Activated CD4-positive, CD25-positive, alpha-beta regulatory T cell (primary cell): ENCODE measurements around the gene PRRC2A.

Source experiments
- DNase-seq, 4 experiments: peaks; one replicate each; lab custom pipeline; 2025; lab: John Stamatoyannopoulos, UW

Gene PRRC2A

GRCh38 chr6:31626952-31627351 is 6.4 kb downstream of the PRRC2A start:
- no peak for DNase-seq

- DNase-seq, result no peak
These were observed 7.3 kb downstream of the PRRC2A start for GRCh38 chr6:31627690-31628287.

- no peak for DNase-seq
These were observed 8.5 kb downstream of the PRRC2A start for GRCh38 chr6:31629014-31629413.

GRCh38 chr6:31630177-31630934 is 9.8 kb downstream of the PRRC2A start:
- DNase-seq, result no peak

- no peak for DNase-seq
These were observed 10.7 kb downstream of the PRRC2A start for GRCh38 chr6:31631209-31631608.

GRCh38 chr6:31631681-31632278 is 11.3 kb downstream of the PRRC2A start:
- DNase-seq, result no peak

- no peak for DNase-seq
These were observed 11.9 kb downstream of the PRRC2A start for GRCh38 chr6:31632279-31632946.

GRCh38 chr6:31633447-31633846 is 12.9 kb downstream of the PRRC2A start:
- no peak for DNase-seq

- no peak for DNase-seq
These were observed 13.6 kb downstream of the PRRC2A start for GRCh38 chr6:31634131-31634530.

- no peak for DNase-seq
These were observed 14.6 kb downstream of the PRRC2A start for GRCh38 chr6:31634969-31635575.

- no peak for DNase-seq
These were observed 16.4 kb downstream of the PRRC2A start for GRCh38 chr6:31636698-31637596.

- no peak for DNase-seq
These were observed 18.5 kb downstream of the PRRC2A start for GRCh38 chr6:31639043-31639442.

GRCh38 chr6:31639449-31639861 is 18.9 kb downstream of the PRRC2A start:
- no peak for DNase-seq

GRCh38 chr6:31640612-31641011 is 20.1 kb downstream of the PRRC2A start:
- no peak for DNase-seq

- no peak for DNase-seq
These were observed 20.9 kb downstream of the PRRC2A start for GRCh38 chr6:31641370-31641769.

GRCh38 chr6:31642798-31643570 is 22.5 kb downstream of the PRRC2A start:
- DNase-seq, result no peak

- DNase-seq, result no peak
These were observed 23.4 kb downstream of the PRRC2A start for GRCh38 chr6:31643818-31644454.

- no peak for DNase-seq
These were observed 24.8 kb downstream of the PRRC2A start for GRCh38 chr6:31645325-31645724.

- no peak for DNase-seq
These were observed 31.2 kb downstream of the PRRC2A start for GRCh38 chr6:31651602-31652191.
